ENCODE measurements around the gene VSX1.

Gene VSX1

DNA sequence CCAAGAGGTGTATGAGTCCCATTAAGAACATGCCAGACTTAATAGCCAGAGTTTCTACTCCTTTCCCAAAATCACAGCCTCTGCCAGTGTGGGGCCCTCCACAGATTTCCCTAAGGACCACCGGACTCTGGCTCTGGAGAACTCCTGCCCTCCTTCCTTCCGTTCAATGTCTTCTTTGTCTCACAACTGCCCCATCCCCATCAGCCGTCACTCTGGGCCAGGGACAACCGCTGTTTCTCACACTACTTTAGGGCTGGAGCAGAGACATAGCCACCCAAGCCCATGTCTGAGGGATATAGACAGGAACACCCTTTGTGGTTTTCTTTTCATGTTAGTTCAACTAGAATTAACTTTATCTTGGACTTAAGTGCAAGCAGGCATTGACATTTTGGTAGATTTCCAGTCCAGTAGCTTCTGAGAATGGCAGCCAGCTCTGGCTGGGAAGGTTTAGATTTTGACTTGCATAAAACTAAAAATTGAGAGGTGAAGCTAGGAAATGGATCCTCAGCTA, 17.3 kb downstream of the VSX1 start:
- DNase-seq: no peak

DNA sequence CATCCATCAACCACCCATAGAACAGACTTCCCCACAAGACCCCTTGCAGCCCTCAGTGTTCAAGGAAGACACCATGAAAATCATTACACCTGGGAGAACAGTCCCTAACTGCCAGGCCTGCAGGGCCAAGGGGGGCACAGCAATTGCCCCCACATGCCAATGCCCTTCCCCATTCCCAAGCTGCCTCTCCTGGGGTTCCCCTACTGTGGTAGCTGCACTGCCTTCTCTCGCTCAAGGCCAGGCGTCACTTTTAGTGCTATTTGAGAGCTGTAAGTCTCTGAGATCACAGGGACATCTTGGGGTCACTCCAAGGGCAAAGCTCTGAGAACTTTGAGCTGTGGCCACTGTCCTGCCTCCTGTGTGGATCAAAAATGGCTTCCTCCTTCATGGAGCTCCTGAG, 18.0 kb downstream of the VSX1 start:
- no peak for DNase-seq

DNA sequence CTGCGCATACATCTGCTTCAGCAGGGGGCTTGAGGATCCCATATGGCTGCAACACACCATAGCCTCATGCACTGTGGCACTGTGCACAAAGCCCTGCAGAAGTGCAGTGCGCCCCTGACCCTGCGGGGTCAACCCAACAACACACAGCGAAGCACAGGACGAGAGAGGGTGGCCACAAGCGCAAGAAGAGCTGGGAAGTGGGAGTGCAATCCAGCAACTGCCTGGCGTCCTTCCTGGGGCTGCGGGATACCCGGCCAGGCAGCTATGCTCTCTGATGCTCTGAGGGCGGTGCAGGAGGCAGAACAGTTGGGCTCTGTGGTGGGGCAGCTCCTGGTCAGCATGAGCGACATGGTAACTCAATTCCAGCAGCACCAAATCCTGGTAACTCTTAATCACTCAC, 18.4 kb downstream of the VSX1 start:
- DNase-seq: no peak

DNA sequence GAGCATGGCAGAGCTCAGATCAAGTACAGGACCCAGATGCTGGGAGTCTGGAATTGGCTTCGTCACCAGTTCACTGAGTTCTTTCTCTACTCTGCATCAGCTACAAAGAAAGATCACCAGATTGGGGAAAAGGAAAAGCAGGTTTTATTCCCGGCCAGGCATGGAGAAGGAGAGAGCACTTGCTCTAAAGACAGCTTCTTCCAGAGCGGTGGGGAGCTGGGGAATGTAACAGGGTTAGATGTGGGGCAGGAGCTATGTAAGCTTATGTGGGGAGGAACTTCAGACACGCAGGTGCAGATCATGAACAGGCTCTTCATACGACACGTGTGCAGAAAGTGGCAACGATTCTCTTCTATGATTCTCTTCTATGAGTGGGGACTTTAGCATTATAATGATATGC, 19.1 kb downstream of the VSX1 start:
- DNase-seq: no peak

DNA sequence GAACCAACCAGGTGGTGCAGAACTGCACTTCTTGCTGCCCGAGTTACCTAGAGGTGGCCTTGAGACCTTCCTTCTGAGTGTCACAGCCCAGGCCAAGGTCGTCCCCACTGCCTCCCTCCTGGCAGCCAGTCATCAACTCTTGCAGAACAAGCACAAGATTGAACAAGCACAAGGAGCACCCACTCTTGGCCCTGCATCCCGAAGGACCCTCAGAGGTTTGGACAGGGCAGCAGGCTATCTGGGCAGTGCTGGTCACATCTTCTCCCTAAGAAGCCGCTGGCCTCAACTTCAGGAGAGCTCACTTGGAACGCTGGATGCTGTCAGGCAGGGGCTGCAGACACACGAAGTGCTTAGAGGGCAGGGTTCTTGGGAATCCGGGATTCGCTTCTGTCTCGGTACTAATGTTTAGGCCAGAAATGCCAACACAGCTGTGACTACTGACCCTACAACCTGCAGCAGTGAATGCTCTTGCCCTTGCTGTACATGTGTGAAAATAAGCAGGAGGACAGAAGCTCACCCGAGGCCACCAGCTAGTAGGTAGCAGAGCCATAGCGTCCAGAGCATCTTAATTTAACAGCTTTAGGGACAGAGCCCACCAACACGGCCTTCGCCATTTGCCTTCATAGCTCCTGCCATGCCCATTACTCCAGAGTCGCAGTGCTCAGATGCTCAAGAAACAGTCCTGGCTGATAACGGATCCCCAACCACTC, 20.0 kb downstream of the VSX1 start:
- no peak for DNase-seq

DNA sequence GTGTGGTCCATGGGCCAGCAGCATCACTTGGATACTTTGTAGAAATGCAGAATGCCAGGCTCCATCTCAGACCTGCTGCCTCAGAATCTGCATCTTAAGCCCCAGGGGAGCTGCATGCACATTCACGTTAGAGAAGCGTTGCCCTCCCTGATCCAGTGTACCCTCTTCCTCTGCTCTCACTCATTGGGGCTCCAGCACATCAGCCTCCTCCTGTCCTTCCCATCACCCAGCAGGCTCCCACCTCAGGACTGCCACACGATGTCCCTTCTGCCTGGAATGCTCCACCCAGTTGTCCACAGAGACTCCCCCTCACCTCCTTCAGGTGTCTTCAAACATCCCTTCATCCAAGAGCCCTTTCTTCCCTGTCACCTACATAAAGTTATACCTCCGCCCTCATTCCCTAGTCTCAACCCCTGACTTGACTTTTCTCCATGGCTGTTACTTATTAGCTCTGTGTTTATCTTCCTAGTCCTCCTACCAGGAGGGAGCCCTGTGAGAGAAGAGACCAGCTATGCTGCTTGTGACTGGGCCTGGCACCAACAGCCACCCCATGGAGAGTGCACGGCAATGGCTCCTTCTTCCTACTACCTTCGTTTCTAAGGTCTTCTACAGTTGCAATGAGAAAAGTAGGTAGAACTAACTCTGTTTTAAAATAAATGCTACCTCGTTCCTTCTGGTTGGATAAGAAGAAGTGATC, 20.7 kb downstream of the VSX1 start:
- DNase-seq: no peak

DNA sequence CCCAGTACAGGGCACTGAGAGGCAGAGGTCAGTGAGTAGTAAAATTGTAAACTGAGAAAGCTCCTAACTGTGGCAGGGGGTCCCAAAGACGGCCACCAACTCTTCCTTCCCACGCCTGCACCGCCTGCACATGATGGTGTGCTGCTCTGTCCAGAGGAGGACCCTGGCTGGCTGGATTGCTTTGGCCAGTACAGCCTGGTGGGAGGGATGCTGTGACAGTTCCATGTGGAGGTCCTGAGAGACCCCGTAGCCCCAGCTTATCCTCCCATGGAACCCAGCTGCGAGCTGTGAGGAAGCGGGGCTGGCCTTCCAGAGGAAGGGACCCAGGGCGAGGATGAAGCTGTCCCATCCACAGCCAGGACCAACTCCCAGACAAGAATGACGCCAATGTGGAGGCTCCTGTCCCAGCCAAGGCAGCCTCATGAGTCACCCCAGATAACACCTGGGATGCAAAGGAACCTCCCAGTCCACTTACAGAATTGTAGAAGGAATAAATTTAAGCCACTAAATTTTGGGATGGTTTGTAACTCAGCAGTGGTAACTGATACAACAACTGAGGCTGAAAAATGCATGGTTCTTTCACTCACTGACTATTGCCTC, 22.0 kb downstream of the VSX1 start:
- DNase-seq: no peak

DNA sequence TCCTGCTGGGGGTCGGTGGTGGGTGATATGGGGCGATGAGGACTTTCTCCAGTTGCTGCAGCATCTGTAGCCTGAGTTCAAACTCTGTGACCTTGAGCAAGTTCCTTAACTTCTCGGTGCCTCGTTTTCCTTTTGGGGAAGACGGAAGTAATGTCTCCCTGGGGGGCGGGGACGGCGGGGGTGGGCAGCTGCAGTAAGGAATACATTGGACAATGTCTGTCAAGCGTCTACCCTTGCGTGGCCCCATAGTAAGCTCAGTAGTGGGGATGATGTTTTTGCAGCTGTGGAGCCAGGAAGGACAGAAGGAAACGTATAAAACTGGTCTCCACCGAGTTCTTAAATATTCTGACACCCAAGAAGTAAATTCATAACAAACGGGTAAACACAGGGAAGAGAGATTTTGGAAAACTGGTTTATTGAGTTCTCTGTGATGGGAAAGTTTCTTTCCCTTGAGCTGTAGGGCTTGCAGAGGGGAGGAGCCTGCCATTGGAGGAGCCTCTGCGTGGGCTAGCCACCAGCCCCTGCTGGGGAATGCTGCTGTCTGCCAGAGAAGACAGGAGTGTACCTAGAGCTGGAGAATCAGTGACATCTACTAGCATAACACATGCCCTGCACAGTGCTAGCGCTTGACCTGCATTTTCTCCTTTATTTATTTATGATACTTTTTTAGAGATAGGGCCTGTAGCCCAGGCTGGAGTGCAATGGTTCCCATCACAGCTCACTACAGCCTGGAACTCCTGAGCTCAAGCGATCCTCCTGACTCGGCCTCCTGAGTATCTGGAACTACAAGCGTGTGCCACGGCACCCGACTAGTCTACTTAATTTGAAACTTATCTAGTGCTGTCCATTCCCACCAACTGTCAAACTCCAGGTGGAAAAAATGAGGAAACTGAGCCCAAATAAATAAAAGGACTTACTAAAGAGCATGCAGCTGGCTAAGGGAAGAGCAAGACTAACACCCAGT, 22.8 kb downstream of the VSX1 start:
- no peak for DNase-seq

DNA sequence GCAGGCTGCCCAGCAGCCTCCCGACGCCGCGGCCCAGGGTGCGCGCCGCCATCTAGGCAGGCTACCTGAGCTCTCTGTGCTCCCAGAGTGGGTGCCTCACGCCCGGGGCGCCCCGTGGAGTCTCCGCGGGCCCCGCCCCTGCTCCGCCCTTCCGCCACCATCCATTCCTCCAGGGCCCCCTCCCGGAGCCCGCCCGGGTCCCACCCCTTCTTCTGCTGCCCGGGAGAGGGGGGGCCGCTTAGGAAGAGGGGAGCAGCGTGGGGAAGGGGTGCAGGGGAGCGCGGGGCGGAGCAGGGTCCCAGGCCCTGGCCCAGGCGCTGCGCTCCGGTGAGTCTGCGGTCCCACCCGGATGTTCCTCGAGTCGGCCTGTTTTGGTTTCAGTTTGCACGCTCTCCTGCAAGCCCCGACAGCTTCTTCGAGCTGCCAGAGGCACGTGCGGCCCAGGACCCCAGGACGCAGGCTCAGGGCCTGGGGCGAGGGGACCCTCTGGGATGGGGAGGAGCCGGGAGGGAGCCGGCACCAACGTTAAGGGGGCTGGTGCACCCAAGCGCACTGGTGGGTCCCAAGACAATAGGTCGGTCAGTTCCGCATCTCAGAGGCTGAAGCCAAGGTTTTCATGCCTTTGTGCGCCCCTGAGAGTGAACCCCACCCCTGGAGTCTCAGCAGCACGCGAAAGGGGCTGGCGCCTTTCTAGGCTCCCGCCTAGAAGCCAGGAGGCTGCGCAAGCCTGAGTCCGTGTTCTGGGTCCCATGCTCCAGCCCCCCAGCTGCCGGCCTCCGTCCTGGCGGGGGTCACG, 23.7 kb downstream of the VSX1 start, which contains the start of gene ACSS1:
ACSS1 (minus strand) TSS at position 89 of the 796 bp plus-strand sequence; CDS start at position 52, 37 bp downstream.
- DNase-seq: peak; percentile 61 to 71

DNA sequence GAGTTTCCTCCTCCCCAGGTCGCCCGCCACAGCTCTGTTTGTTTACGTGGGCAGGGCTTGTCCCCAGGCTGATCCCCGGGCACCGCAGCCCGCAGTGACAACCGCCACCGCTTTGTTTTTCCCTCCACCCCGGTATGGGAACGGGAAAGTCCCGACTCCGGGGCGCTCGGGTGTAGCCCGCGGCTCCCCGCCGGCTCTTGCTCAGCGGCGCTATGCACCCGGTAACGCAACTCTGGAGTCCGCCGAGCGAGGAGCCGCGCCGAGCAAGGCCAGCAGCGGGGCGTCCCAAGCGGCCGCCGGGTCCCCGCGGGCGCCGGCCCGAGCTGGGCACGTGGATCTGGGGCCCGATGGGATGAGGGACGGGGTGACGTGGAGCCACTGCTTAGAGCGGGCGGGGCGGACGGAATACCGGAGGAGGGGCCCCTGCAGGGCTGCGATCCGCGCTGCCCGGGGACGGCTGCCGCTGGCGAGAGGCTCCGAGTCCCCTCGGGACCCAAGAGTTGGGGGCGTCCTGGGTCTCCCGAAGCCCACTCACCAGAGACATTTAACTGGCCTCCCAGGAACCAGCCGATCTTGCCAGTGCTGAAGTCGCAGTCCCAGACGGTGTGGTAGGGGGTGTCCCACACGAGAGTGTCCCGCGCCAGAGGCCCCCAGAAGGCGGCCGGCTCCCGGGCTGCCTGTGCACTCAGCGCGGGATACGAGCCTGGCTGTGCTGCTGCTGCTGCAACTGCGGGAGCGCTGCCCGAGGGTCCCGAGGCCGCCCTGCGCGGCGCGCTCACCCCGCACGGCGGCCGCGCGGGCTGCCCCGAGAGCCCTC, 24.5 kb downstream of the VSX1 start:
- DNase-seq: peak; percentile 61 to 80

DNA sequence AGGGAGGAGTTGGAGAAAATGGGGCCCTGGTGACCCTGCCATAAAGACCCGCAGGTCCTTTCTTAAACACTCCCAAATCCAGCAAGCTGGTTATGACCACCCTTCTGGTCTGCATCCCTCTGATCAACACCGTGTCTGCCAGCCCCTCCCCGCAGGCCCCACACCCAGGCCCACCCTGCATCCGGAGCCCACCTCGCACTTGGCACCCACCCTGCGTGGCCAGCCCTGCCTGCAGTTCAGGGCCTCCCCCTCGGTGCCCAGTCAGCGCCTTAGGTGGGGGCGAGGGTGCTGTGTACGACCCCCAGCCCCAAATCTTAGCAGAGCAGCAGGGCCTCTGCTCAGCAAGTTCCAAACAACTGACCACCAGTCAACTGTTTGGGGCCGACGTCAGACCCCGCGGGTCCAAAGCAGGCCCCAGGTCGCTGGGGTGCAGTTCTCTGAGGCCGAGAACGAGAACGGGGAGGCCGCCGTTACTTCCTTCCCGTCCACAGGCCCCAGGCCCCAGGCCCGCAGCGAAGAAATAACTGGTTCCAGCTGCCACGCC, 25.2 kb downstream of the VSX1 start:
- DNase-seq: no peak

DNA sequence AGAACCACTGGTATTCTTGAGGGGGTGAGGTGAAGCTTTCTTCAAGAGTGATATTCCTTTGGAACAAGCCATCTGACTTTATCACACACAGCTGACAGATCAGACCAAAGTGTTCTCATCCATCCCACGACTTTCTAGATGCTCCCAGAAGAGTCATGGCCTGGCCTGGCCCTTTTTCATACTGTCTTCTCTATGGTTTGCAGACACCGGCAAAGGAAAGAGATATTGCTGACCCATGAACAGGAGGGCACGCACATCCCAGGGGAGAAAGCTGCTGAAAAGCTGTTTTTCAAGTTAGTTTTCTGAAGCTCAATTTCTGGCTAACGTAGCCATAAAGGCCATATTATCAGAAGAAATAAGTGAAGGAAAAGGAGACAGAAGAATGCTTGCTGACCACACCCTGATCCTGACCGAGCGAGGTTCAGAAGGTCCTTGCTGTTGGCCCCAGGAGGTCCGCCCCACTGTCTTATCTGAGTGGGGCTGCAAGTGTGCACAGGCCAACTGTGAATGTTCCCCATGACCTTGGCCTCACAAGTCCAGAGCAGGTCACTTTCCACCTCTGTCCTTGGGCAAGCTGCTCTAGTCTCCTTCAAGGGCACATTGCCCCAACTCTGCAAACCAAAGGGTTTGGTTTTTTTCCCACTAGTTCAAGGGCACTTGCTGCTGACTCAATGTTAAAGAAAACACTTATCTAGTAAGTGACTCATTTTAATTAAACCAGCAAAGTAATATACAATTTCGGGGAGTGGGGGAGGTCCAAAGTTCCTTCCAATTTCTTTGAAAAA, 26.0 kb downstream of the VSX1 start:
- no peak for DNase-seq

DNA sequence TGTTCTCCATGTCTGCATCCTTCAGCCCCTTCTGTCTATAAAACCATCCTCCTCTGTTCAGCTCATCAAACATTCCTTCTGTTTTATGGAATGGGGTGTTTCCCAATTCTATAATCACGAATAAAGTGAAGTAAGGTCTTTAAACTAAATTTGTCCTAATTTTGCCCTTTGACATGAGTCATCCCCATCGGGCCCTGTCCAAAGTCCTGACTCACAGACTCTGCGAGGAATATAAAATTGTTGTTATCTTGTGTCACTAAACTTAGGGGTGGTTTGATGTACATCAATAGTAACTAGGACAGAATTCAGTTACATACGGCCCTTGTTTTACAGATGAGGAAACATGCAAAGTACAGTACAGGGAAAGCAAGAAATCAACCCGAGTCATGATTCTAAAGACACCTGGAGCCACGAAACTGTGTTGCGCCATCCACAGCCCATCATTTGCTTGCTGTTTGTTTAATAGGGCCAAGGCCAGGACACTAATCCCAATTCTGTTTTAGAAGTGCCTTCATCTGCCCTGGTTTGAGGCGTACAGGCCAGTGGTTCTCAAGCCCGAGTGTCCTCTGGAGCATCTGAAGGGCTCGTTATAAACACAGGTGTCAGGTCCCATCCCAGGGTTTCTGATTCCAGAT, 26.8 kb downstream of the VSX1 start:
- no peak for DNase-seq

DNA sequence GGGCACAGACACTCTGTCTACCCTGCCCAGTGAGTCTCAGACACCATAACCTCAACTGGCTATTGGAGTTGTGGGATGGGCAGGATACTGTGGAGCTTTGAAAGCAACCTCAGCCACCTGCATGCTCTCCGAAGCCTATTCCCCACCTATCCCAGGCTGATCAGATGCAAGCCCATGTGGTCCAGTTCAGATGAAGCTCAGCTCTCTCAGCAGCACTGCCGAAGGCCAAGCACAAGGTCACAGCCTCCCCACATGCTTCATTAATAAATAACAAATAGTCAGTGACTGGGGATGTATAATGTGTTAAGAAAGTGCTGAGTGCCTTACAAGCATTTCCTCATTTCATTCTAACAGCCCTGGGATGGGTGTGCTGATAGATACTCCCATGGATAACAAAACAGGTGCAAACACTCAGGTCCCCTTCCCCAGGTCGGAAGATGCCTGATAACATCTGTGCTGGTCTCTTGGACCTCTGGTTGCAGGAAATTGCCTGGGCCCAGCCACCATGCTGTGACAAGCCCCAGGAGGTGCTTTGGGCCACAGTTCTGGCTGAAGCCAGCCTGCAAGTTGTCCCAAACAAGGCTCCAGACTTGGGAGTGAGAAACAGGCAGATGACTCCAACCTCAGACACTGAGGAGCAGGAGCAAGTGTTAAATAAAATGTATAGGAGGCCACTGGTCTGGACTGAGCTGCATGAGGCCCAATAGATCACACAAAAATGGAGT, 27.7 kb downstream of the VSX1 start:
- no peak for DNase-seq

DNA sequence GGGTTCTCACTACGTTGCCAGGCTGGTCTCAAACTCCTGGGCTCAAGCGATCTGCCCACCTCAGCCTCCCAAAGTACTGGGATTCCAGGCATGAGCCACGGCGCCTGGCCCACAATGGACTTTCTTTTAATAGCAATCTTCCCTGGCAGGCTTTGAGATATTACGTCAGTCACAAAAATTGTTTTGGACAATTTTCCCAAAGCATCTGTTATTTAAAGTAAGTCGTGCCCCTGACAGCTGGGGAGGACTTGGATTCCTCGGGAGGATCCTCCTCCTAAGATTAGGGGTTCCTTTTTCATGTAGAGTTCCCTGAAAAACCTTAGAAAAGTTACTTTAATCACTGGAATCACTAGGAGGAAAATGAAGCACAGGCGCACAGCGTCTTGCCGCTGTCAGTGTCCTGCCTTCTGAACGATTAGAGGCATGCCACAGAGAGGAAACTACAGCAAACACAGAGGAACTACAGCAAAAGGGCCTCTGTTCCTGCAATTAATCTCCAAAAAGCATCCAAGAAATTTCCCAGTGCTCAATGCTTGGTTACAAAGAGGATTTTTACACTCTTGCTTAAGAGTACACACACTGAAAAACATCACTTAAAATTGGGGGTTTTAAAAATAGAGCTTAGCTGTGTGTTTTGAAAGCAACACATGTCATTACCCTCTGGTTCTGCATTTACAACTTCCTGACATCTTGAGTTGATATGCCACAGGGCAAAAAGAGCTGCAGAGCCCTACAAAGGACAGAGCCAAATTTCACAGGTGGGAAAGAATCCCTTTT, 28.5 kb downstream of the VSX1 start:
- DNase-seq: no peak

DNA sequence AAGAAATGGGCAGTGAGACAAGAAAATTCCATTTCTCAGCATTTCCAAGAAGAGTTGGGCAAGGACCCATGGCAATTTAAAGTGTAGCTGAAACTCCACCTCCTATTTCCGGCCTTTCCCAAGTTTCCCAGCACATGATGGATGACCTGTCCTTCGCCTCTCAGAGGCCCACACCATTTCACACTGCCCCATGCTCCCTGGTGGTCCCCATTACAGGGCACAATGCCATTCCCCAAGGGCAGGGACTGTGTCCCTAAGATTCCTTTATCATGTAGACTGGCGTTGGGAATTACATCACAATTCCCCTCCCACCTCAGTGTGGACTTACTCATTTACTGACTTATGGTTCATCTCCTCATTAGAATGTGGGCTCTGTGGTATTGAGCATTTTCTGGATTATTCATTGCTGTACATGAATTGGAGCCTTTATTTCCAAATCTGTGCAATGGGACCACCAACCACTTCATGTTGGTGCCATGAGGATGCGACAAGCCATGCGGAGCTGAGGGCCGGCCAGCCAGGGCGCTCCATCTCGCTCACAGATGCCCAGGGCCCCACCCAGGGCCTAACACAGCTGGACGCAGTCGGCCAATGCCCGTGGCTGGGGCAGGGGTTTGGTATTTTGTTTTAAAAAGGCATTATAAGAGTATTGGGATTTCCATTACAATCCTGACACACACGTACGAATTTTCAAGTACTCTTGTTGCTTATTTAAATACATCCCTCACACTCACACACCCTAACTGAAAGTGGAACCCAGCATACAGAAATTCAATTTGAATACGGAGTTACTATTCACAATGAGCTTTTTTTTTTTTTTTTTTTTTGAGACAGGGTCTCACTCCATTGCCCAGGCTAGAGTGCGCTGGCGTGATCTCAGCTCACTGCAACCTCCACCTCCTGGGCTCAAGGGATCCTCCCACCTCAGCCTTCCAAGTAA, 29.4 kb downstream of the VSX1 start:
- no peak for DNase-seq
